ENCODE data around the gene PROZ. TPM values are rescaled to one million over a fixed set of nuclear protein-coding genes. Genes with fewer than 3 reads are reported as not detected.
A peak's percentile ranks its signal among the peaks of the same experiment; 100 is the strongest.

Gene PROZ
- total RNA-seq, 1 experiment from 2014 or later, result not detected

- Mint-ChIP-seq H3K27ac (peak overlapping the region in 1 of 3 experiments; percentile 9; a peak in 1 of 7 replicates), H3K27me3 (ENCODE audit: low read depth) (no peaks in the 10 kb centered on the region), H3K4me1 (peaks cover 26 to 35% of the 10 kb centered on the region in 2 experiments), H3K36me3 (ENCODE audit: insufficient read depth in 1 of 3, low read depth in 3 of 3) (peaks cover 30 to 38% (median 36%) of the 10 kb centered on the region in 3 experiments), H3K4me3 (peak overlapping the region; percentile 73 to 91), H3K9me3 (no peaks in the 10 kb centered on the region)
- H3K4ac ChIP-seq (ENCODE audit: low read depth, low read length), result no peak overlapping the region
- no peaks in the 10 kb centered on the region for H3K27me3 ChIP-seq (ENCODE audit: insufficient read depth, low read length)
- no peak overlapping the region for H2BK5ac ChIP-seq (ENCODE audit: insufficient read length, low read length)
- no peak overlapping the region for H2BK120ac ChIP-seq (ENCODE audit: low read depth, low read length, poor library complexity, severe bottlenecking)
- H3K18ac ChIP-seq (ENCODE audit: insufficient read length, low read depth, low read length), result no peak overlapping the region
- no peak for DNase-seq
- H3K4me2 ChIP-seq (ENCODE audit: insufficient read depth, insufficient read length, low read length), result peak overlapping the region; percentile 66
- TF ChIP-seq CTCF (conservative IDR thresholded peaks at IDR 0.05), result no peak
- H4K8ac ChIP-seq (replicated peaks; ENCODE audit: insufficient read length, low read depth, low read length), result no peak overlapping the region
- no peak overlapping the region for H3K14ac ChIP-seq (ENCODE audit: insufficient read depth, low read length)
- no peak overlapping the region for H2BK20ac ChIP-seq (ENCODE audit: low read depth, low read length, poor library complexity, severe bottlenecking)
- H2AK5ac ChIP-seq (ENCODE audit: insufficient read length, low read length), result no peak overlapping the region
- peaks cover 2% of the 10 kb centered on the region for H3K79me1 ChIP-seq (ENCODE audit: insufficient read depth, low read depth, low read length, poor library complexity, severe bottlenecking)
- no peak overlapping the region for H3K56ac ChIP-seq (ENCODE audit: insufficient read length, low read depth, low read length)
- peaks cover 6% of the 10 kb centered on the region for H3K23me2 ChIP-seq (ENCODE audit: insufficient read length, low read depth, low read length, poor library complexity, severe bottlenecking)
- H3K9ac ChIP-seq (ENCODE audit: extremely low read depth, insufficient read length, low read length), result no peak overlapping the region
- H3K4me1 ChIP-seq (ENCODE audit: insufficient read depth, low read length), result peaks cover under 1% of the 10 kb centered on the region; the same call in 1 of the 2 replicates
- no peaks in the 10 kb centered on the region for H4K20me1 ChIP-seq (ENCODE audit: control insufficient read depth, insufficient read depth, insufficient read length)
- H4K91ac ChIP-seq (ENCODE audit: insufficient read length, low read depth, low read length), result no peak overlapping the region
- no peak overlapping the region for H3T11ph ChIP-seq (ENCODE audit: low read length)
- H2AFZ ChIP-seq (ENCODE audit: low read length), result no peak overlapping the region
- no peak overlapping the region for H3K23ac ChIP-seq (ENCODE audit: insufficient read length, low read depth, low read length)
- H3K79me2 ChIP-seq (ENCODE audit: insufficient read depth, low read length), result peaks cover 65% of the 10 kb centered on the region
- H2BK12ac ChIP-seq (ENCODE audit: insufficient read length, low read depth, low read length), result no peak overlapping the region
- no peaks in the 10 kb centered on the region for H3K9me3 ChIP-seq (ENCODE audit: control insufficient read depth, low read depth, low read length)
- no peak overlapping the region for H3K27ac ChIP-seq (ENCODE audit: insufficient read length, low read depth, low read length)
- H4K5ac ChIP-seq (ENCODE audit: insufficient read length, low read depth, low read length), result no peak overlapping the region
- WGBS (ENCODE audit: extremely low coverage, insufficient read length, low lambda C conversion rate), result no CpG with 5 or more reads among the region's 6 CpGs
- H2BK15ac ChIP-seq (ENCODE audit: low read depth, low read length), result no peak overlapping the region
Measured at GRCh38 chr13:113210833-113211232, 52.4 kb downstream of the PROZ start.

Data from H9 (cell line).